Globus pallidus (tissue), 1 donor: ENCODE data around the gene SMIM32.

Experiments used
- DNase-seq: peaks from one replicate; pipeline ENCODE4 v3.0.0-alpha.2; 2015; ENCODE audit warnings: low spot score

Gene SMIM32

DNA sequence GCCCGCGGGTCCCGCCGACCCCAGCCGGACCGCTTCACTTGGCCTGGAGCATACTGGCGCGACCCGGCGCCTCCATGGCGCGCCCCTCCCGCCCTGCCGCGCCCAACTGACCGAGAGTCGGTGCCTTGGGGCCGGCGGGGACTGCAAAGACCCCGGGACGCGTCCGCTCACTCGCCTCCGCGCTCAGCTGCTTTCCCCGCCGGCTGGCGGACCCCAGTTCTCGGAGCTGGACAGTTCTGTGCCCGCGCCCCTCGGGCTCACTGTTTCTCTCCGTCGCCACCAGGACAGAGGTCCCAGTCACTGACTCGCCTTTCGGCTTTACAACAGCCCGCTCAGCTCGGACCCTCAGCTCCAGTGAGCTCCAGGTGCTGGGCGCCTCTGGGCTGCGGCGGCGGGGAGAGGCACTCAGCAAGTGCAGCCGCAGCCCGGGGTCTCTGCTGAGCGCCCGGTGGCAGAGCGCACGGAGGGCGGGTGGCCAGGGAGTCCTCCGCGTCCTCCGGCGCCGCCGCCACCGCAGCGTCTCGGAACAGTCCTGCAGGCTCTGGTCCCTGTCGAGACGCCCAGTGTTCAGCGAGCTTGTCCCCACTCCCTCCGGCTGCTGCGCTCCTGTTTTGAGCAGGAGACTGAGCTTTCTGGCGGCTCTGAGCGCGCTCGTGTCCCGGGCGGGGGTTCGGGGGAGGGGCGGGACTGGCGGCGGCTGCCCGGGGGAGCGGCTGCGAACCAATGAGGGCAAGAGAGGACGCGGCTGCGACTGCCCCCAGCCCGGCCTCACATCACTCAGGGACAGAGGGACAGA is at the start of gene SMIM32:
SMIM32 (minus strand) TSS at position 637 of the 796 bp plus-strand sequence. CDS start 638 bp downstream, outside the sequence.
- DNase-seq, result no peak

DNA sequence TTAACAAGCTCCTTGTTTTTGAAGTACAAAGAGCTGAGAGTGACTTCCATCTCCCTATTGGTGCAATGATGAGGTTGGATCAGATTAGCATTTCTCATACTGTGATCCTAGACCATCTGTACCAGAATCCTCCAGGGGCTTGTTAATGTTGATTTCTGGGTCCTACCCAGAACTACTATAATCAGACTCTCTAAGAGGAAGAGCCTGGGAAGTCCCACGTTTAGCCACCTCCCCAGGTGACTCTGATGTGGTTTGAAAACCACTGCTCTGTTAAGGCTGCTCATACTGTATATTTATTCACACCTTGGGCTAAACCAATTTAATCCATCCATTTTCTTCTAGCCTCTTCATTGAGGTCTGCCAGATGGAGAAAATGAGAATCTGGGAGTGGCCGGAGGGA is 49.6 kb upstream of the SMIM32 start:
- DNase-seq, result no peak

DNA sequence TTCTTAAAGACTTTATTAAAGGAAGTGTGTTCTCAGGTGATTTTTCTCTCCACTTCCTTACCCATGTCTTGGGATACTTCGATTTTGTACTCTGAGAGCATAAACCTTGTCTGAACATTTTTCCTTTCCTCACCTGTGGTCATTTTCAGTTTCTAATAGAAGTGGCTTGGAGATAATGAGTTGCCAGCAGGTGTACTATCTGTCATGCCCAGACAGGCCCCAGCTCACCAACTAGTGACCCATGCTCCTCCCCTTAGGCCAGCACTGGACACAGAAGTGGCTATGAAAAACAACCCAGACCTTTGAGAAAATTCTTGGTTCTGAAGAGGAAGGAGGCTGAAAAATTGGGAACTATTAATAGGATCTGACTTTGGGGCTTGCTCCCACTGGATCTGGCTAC is 49.2 kb upstream of the SMIM32 start:
- no peak for DNase-seq

DNA sequence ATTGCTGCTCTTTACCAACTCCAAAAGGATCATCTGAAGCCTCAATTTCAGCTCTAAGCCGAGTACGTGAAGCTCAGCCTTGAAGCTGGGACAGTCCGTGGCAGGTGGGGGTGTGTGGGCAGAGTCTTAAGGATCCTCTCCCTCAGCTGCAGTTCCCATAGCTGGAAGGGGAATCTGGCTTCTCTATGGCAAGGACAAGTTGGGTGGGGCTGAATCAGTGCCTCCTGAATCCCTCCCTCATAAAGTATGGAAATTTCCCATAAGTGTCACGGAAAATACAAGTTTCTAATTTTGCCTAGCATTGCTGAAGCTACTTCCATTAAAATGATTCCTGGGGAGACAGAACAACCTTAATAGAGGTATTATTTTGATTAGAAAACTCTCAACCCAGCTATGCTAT is 47.9 kb upstream of the SMIM32 start:
- no peak for DNase-seq

DNA sequence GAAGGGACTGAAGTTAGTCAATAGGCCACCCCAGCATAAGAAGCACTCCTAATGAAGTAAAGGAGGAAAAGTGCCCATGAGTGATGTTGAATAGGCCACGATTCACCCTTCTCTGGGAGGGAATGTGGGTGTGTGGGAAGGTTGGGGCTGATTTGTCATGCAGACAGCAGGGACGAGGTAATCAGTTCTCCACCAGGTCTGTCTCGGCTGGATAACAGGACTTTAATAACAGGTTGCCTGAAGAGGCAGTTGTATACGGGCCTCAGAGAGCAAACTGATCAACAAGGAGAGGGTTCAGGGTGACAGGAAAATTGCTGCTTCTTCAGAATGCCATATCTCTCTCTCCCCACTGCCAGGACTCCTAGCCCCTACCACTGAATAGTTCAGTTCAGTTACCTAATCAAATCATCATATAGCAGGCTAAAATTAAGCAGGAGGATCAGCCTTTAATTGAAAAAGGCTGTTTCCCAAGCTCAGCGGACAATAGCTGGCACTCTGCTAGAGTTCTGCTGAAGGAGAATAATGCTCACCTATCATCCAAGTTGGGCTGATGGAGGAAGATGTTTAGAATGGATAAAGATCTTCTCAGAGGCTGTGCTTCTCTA is 43.6 kb upstream of the SMIM32 start:
- DNase-seq, result no peak

DNA sequence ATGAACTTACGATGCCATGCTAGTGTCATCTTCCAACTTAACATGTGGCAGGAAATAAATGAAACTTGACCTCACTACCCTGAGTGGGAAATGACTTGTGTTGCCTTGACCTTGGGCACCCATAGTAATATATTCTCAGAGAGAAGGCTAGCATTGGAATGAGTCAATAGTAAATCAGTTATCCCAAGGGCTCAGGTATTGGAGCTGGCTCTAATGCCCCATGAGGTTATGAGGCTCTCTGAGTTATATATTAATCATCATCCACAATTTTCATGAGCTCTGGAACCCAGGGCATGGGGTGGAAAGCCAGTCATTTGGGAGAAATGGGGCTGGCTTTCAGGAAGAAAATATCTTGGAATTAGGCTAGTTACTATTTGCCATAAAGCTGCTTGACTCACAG is 42.4 kb upstream of the SMIM32 start:
- DNase-seq, result no peak

DNA sequence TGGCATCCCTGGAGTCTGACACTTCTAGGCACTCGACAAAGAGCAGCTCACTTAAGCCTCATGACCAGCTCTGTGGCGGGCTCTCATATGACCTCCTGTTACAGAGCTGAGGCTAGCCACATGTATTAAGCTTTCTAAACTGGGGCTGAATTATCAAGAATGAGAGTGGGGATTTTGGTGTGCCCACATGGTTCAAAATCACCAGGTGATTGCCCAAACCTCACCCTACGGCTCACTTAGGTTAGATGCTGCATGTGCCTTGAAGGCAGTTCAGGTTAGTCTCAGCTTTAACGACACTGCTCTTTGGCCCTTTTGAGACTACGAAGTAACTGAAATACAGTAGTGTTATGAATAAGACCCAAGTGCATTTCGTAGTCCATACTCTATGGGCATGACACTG is 39.4 kb upstream of the SMIM32 start:
- no peak for DNase-seq

DNA sequence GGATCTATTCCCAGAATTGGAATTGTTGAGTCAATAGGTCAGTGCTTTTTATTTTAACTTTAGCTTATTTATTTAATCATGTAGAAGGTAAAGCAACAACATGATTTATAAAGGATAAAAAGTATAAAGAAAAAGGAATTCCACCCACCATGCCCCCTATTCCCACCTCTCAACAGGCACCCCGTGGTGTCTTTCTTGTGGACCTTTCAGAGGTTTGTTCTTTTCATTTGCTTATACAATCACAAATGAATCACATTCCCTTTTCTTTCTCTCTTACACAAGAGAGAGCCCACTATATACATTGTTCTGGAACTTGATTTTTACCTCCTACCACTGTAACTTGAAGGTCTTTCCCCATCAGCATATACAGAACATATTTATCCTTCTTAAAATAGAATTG is 37.2 kb upstream of the SMIM32 start:
- no peak for DNase-seq

DNA sequence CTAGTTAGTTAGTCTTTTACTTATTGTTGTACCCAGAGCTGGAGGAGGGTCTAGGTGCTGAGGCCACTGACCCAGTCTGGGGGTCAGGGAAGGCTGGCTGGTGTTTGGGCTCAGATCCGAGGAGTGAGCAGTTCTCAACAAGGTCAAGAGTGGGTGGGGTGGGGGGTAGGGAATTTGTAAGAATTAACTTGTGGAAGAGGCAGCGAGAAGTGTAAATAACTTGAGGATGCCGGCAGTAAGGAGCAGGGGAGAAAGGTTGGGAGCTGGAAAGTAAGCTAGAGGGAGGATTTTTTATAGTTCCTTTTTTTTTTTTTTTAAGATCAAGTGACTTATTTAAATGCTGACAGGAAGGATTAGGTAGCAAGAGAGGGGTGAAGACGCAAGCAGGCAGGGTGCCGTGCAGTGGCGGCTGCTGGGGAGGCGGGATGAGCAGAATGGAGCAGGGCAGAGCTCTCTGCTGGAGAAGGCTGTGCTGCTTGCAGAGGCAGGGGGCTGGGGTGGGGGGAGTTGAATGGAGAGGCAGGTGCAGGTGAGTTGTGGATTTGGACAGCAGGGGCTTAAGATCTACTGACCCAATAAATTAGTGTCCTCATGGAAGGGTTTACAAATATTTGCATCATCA is 35.3 kb upstream of the SMIM32 start:
- no peak for DNase-seq

DNA sequence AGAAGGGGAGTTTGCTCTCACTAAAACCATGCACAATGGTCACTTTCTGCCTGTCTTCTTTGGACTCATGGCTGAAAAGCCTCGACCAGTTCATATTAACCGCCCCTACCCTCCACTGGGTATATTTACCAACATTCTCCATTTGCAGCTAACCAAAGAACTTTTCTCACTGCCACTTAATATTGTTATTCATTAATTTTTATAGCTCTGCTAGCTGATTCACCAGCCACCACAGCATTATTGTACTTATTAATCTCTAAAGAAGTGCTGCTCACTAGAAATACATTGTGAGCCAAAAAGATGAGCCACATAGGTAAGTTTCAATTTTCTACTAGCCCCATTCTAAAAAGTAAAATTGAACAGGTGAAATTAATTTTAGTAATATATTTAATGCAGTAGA is 33.4 kb upstream of the SMIM32 start:
- no peak for DNase-seq

DNA sequence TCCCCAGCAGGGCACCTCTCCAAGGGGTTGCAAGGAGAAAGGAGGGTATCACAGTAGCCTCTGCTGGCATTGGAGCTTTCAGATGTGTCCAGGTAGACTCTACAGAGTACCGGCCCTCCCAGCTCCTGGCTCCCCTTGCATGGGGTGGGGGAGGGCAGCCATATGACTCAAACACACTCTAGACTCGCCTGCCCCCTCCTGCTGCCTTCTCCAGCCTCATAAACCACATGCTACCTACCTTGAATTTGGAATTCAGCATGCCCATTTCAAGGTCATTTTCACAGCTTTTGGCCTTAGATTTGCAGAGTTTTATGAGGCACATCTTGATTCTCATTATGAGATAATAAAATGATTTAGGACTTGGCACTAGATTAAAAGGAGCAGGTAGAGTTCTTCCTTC is 32.8 kb upstream of the SMIM32 start:
- DNase-seq, result no peak

DNA sequence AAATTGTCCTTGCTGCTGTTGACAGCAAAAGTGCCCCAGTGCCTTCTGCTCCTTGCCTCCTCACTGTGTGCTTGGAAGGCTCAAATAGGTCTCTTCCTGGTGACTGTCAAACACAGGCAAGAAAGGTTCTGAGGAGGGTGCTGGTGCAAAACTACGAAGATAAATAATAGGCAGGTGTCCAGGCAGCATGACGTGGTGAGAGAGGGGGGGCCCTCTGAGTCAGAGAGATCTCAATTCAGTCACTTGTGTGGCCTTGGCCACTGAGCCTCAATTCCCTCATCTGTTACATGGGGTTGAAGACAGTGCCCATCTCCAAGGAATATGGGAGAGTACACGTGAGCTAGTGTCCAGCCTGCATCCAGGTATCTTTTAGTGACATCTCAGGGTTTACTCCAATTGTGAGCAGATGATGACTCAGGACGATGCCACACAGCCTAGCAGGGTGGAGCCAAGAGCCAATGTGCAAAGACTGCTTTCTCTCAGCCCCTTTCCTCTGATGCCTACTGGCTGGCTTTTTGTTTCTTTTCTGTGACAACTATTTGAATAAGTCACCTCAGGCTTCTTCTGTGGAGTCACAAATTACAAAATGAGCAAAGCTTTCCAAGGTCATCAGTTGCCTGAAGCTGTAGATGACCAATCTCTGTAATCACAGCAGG is 29.7 kb upstream of the SMIM32 start:
- no peak for DNase-seq

DNA sequence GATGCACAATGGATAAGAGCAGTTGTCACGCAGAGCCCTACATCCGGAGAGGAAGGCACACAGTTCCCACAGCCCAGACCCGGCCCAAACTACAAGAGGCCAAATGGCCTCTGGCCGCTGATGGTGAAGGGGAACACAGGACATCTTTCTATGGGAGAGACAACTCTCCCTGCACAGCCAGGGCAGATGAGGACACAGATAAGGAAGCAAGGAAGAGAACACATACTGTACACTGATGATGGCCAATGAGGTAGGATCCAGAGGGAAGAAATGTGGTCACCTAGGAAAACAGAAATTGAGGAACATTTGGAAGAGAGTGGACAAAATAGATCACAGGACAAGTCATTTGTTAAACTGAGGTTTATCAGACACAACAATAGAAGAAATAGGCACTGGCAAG is 28.4 kb upstream of the SMIM32 start:
- no peak for DNase-seq

DNA sequence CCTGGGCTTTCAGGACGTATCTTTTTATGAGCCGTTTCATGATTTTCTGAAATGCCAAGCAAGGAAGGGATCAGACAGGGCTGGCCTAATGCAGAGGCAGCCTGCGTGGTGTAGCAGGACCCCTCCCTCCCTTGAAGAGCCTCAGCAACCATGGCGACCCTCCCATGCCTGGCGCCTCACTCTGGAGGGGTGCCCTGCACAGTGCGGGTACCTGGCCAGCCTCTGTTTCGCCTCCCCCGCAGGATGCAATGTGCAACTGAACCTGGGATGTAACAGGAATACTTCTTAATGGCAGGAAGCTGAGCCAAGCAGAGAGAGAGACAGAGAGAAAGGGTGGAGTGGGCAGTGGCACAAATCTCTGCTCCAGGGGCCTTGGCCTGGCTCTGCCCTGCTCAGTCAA is 23.3 kb upstream of the SMIM32 start:
- DNase-seq, result no peak

DNA sequence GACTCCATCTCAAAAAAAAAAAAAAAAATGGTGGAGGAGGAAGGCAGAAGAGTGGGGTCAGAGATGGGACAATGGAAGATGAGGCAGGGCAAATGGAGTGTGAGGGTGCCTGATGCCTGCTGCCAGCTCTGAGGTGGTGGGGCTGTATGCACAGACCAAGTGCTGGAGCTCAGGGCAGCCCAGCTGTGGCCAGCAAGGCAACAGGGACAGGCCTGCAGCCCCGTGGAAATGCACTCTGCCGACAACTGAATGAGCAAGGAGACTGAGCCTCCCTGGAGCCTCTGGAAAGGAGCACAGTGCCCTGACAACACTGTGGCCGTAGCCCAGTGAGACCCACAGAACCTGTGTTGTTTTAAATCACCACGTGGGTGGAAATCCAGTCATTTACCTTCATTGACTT is 22.9 kb upstream of the SMIM32 start:
- no peak for DNase-seq

DNA sequence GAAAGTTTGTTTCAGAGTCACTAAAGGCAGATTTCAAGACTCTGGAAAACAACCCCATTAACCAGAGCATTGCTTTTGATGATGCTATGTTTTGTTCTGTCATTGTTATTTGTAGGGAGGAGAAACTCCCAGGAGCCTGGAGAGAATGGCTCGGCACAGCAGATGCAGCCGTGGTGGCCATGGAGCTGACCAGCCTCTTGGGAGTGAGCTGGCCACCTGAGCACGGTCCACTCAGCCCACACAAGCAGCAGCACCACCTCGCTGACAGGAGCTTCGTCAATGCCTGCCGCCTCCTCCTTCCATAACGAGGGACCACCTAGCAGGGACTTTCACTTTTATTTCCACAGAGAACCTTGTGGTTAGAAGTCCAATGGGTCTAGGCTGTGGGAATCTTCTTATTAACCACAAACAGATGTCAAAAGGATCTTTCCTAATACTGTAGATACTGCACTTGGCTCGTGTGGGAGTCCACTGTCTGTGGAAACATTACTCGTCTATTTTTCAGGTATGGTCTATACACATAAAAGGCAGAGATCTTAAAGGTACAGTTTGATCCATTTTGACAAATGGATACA is 21.0 kb upstream of the SMIM32 start:
- no peak for DNase-seq

DNA sequence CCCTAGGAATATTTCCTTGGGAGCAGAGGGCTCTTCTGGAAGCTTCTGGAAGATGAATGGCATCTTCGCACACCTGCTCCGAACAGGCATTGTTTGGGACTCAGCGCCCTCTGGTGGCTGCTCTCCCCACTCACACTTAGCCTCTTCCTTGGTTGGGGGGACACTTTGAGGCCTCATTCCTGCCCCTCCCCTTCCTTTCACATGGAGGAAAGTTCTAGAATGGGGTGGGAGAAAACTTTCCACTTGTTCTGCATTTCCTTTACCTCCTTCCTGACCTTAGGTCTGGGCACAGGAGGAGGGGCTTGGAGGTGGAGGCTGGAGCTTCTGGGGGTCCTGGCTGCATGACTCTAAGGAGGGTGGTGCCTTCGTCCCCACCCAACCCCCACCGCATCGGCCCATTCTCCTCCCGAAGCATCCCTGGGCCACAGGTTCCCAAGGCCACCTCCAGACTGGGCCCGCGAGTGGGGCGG is 19.3 kb upstream of the SMIM32 start:
- peak; percentile 40 for DNase-seq

DNA sequence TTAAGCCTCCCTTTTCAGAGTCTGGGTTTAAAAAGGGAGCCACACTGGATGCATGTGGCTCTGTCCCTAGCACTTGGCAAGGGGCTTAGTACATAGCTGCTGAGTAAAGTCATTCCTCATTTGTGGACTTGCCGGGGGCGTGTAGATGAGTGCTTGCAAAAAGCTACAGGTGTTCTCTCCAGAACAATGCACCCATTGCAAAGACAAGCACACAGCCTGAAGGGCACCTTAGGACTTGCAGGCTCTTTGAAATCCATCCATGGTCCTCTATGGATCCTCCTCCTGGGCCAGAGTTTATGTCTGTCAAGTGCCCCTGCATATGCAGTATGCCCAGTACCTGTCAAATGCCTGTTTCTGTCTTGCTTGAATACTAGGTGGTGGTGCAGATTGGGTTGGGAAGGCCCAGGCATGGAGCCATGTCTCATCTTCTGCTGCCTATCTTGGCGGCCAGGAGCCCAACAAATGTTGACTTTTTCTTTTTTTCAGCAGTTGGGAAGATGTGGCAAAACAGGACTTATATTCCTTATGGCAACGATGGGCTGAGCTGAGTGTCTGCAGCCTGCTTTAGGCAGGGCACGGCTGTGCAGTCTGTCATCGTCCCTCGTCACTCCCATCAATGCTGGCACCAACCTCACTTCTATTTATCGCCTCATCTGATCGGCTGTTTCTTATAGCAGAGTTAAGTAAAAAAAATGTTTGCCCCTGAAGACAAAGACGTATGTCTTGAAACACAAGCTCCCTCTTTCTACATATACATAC is 18.5 kb upstream of the SMIM32 start:
- DNase-seq, result no peak

DNA sequence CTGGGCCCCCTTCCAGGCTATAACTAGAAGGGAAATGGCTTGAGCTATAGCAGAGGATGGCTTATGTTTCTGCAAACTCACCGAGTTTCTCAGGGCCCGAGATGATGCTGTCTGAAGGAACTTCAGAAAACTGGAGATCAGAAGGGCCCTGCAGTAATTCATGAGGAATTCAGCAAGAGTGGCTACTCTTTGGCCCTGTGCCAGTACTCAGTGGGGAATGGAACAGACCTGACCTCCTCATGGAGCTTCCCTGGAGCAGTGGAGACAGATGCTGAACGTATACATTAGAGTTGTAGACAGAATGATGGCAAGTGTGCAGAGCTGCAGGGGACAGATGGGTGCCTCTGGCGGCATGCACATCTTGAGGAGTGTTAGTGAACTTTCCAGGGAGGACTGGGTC is 17.3 kb upstream of the SMIM32 start:
- no peak for DNase-seq

DNA sequence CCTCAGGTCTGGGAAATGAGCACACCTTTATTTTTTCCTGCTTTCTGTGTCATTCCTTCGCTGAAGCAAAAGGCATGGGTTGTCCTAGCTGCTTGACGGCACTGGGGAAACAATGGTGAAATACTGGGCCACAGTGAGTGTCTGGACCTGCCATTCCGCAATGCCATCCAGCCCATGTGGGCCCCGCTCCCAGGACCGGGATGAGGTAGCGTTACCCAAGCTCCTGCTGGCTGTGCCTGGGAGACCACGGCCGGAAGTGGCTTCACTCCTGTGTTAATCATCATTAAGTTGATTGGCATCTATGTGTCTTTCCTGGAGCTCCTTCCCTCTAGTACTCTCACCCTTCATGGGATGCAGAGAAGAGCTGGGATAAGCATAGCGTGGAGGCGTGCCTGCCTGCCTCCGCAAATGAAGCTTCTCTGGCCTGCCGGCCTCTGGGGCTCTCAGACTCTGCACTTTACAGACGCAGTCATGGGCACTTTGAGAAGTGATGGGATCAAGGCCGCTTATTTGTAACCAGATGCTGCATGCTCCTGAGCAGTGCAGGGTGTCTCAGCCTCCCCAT is 16.5 kb upstream of the SMIM32 start:
- DNase-seq, result no peak

DNA sequence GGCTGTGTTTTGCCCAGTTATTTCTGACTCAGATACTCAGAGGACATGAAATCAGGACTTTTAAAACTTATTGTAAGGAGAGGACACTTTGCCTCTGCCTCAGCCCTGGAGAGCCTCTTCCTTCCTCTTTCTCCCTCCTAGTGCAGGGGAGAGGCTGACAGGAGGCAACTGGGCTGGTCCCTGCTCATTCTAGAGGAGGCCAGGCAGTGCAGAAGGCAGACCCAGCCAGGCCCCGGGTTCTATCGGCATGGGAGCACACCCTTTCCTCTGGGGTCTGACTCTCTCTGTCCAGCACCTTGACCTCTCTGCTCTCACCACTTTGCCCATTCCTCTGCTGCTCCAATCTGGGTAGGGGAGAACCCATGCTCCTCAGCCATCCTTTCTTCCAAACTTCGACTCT is 16.0 kb upstream of the SMIM32 start:
- no peak for DNase-seq
